Activated CD4-positive, alpha-beta memory T cell treated with anti-CD3 and anti-CD28 coated beads for 36 hours (primary cell): Measurements from ENCODE around the gene S100B. TPM values are rescaled to one million over a fixed set of nuclear protein-coding genes. Genes with fewer than 3 reads are reported as not detected.

Experiments used
- total RNA-seq, 2 experiments: library from RNA; stranded (reverse); gene quantifications; one replicate each; pipeline ENCODE4 v1.2.3, GENCODE V29; 2021

S100B gene
- total RNA-seq, 2 experiments from 2014 or later, result not detected

Other genes with a start within 250 kb of the S100B start
- 10 to 100 TPM; 32.0 to 35.3 TPM for gene DIP2A, start 146.2 kb downstream of the S100B start, total RNA-seq
- gene PRMT2, start 30.6 kb upstream of the S100B start, total RNA-seq, result 10 to 100 TPM; 85.4 to 90.7 TPM